HG03280 (cell line): ENCODE data around the gene PPFIA4.

Source experiments
- ATAC-seq: cut with Tn5 transposase; IDR thresholded peaks from one replicate; pipeline ENCODE4 v1.9.1; 2021; ENCODE audit warnings: mild to moderate bottlenecking, moderate library complexity; ENCODE audit not compliant: unreplicated experiment

PPFIA4 gene

GRCh38 chr1:203124546-203125317 is 98.4 kb downstream of the PPFIA4 start:
- ATAC-seq = no peak

- ATAC-seq = no peak
Measured at GRCh38 chr1:203126151-203126865, 100.0 kb downstream of the PPFIA4 start.

GRCh38 chr1:203126866-203127665 is 100.8 kb downstream of the PPFIA4 start:
- no peak for ATAC-seq

GRCh38 chr1:203127666-203128430 is 101.6 kb downstream of the PPFIA4 start, which contains the start of gene ADORA1:
ADORA1 (plus strand) TSS chr1:203127726; CDS start chr1:203128842, 1,116 bp downstream.
- ATAC-seq = no peak

GRCh38 chr1:203128431-203128715 is 102.1 kb downstream of the PPFIA4 start:
- ATAC-seq = no peak
